RWPE2 (cell line): Measurements from ENCODE around the gene CEP192.
"Not testable (repeated sequence)": the region's sequence is repeated elsewhere in the genome, so short reads cannot be mapped to it uniquely, and the experiment has no call there.

Source experiments
- ATAC-seq: fragments of 200-7000 bp; cut with Tn5 transposase; 3 replicates; pipeline ENCODE4 v1.9.1; 2021; ENCODE audit warnings: low read depth
- DNase-seq: peaks from one replicate; pipeline ENCODE4 v3.0.0-alpha.2; 2020; ENCODE audit warnings: low spot score
- H3K27ac ChIP-seq: fragments of 450-650 bp; 2 replicates; pipeline ENCODE4 v1.5.1; 2017; ENCODE audit warnings: mild to moderate bottlenecking; ENCODE audit not compliant: poor library complexity, severe bottlenecking
- H3K27me3 ChIP-seq: fragments of 250-450 bp; sonication (Bioruptor Pico); 2 replicates; pipeline ENCODE4 v1.5.1; 2021; ENCODE audit warnings: mild to moderate bottlenecking, moderate library complexity; ENCODE audit not compliant: insufficient read depth, poor library complexity, severe bottlenecking
- H3K36me3 ChIP-seq: fragments of 250-450 bp; sonication (Bioruptor Pico); 2 replicates; pipeline ENCODE4 v1.5.1; 2020; ENCODE audit warnings: low read depth, mild to moderate bottlenecking, moderate library complexity
- H3K4me1 ChIP-seq: fragments of 250-450 bp; sonication (Bioruptor Pico); 2 replicates; pipeline ENCODE4 v1.5.1; 2021; ENCODE audit warnings: mild to moderate bottlenecking, moderate library complexity; ENCODE audit not compliant: insufficient read depth, poor library complexity, severe bottlenecking
- H3K4me3 ChIP-seq: fragments of 250-450 bp; sonication (Bioruptor Pico); 2 replicates; pipeline ENCODE4 v1.5.1; 2021; ENCODE audit warnings: mild to moderate bottlenecking, moderate library complexity; ENCODE audit not compliant: severe bottlenecking
- H3K9me3 ChIP-seq: fragments of 250-450 bp; sonication (Bioruptor Pico); 2 replicates; pipeline ENCODE4 v1.5.1; 2021; ENCODE audit warnings: mild to moderate bottlenecking, moderate library complexity; ENCODE audit not compliant: severe bottlenecking
- CTCF ChIP-seq: fragments of 450-650 bp; IDR thresholded peaks from one replicate; pipeline ENCODE4 v1.5.1; 2017; ENCODE audit warnings: mild to moderate bottlenecking, moderate library complexity; ENCODE audit not compliant: poor library complexity, severe bottlenecking

The CEP192 gene

GRCh38 chr18:13070460-13070859 is 79.3 kb downstream of the CEP192 start:
- no peaks in the 10 kb centered on the region for H3K27me3 ChIP-seq

GRCh38 chr18:13076886-13077285 is 85.7 kb downstream of the CEP192 start:
- Histone ChIP-seq H3K9me3 (peaks cover 4% of the 10 kb centered on the region), H3K4me1 (no peaks in the 10 kb centered on the region), H3K4me3 (no peak overlapping the region), H3K27me3 (no peaks in the 10 kb centered on the region), H3K27ac (no peak overlapping the region), H3K36me3 (peaks cover 64% of the 10 kb centered on the region)
- ATAC-seq, result no peak
- TF ChIP-seq CTCF, result no peak
- no peak for DNase-seq

More at GRCh38 chr18:13070460-13070859, 79.3 kb downstream of the CEP192 start:
- DNase-seq (no peak), ATAC-seq (no peak)
- no peak for TF ChIP-seq CTCF
- Histone ChIP-seq H3K36me3 (peaks cover 85% of the 10 kb centered on the region), H3K4me1 (no peaks in the 10 kb centered on the region), H3K27ac (no peak overlapping the region), H3K9me3 (no peaks in the 10 kb centered on the region), H3K4me3 (no peak overlapping the region)

GRCh38 chr18:13077473-13077872 is 86.3 kb downstream of the CEP192 start:
- H3K4me1 ChIP-seq, result no peaks in the 10 kb centered on the region
- no peak overlapping the region for H3K4me3 ChIP-seq
- ATAC-seq (no peak), DNase-seq (no peak)
- H3K27ac ChIP-seq, result no peak overlapping the region
- no peaks in the 10 kb centered on the region for H3K27me3 ChIP-seq
- H3K36me3 ChIP-seq, result peaks cover 58% of the 10 kb centered on the region
- no peak for TF ChIP-seq CTCF
- peaks cover 4% of the 10 kb centered on the region for H3K9me3 ChIP-seq

- H3K36me3 ChIP-seq, result peaks cover 52% of the 10 kb centered on the region
- H3K9me3 ChIP-seq, H3K27ac ChIP-seq, DNase-seq, H3K27me3 ChIP-seq, H3K4me3 ChIP-seq, ATAC-seq, H3K4me1 ChIP-seq: not testable (repeated sequence)
Measured at GRCh38 chr18:13078065-13078464, 86.9 kb downstream of the CEP192 start.

GRCh38 chr18:13086906-13087305 is 95.7 kb downstream of the CEP192 start:
- Histone ChIP-seq H3K36me3 (peaks cover 58% of the 10 kb centered on the region), H3K4me3 (no peak overlapping the region)
- ATAC-seq, result no peak

More at GRCh38 chr18:13086906-13087305, 95.7 kb downstream of the CEP192 start:
- H3K27me3 ChIP-seq, result no peaks in the 10 kb centered on the region
- no peak for TF ChIP-seq CTCF
- no peak overlapping the region for H3K27ac ChIP-seq
- no peaks in the 10 kb centered on the region for H3K4me1 ChIP-seq
- no peak for DNase-seq
- peaks cover 2% of the 10 kb centered on the region for H3K9me3 ChIP-seq
